Endothelial cell (in vitro differentiated cells): ENCODE data around the gene SIAH2. TPM values are rescaled to one million over a fixed set of nuclear protein-coding genes. Genes with fewer than 3 reads are reported as not detected.

ENCODE experiments used
- DNase-seq: peaks from one replicate; pipeline ENCODE4 v3.0.0; 2021; ENCODE audit warnings: low spot score
- H3K27ac Mint-ChIP-seq: one replicate; pipeline ENCODE4 v1.8.0; 2021; ENCODE audit warnings: mixed read lengths, inconsistent platforms; ENCODE audit not compliant: unreplicated experiment
- H3K27me3 Mint-ChIP-seq: one replicate; pipeline ENCODE4 v1.8.0; 2021; ENCODE audit warnings: mild to moderate bottlenecking, moderate library complexity, mixed read lengths, inconsistent platforms; ENCODE audit not compliant: unreplicated experiment
- H3K36me3 Mint-ChIP-seq: one replicate; pipeline ENCODE4 v1.8.0; 2021; ENCODE audit warnings: mild to moderate bottlenecking, low read depth, mixed read lengths, inconsistent platforms; ENCODE audit not compliant: unreplicated experiment
- H3K4me1 Mint-ChIP-seq: one replicate; pipeline ENCODE4 v1.8.0; 2021; ENCODE audit warnings: mild to moderate bottlenecking, mixed read lengths, inconsistent platforms; ENCODE audit not compliant: unreplicated experiment
- H3K4me3 Mint-ChIP-seq: one replicate; pipeline ENCODE4 v1.8.0; 2021; ENCODE audit warnings: mild to moderate bottlenecking, mixed read lengths, inconsistent platforms; ENCODE audit not compliant: unreplicated experiment
- H3K9me3 Mint-ChIP-seq: one replicate; pipeline ENCODE4 v1.8.0; 2021; ENCODE audit warnings: mixed read lengths, inconsistent platforms; ENCODE audit not compliant: unreplicated experiment
- total RNA-seq: library from RNA; stranded (reverse); fragmentation: NEBNext Ultra II Directional; extraction: Animal tissue kit (Norgen Biotek cat#: 25700); gene quantifications from one replicate; pipeline ENCODE4 v1.2.1, GENCODE V29; 2021; ENCODE audit not compliant: unreplicated experiment
- TF ChIP-seq, protein P1 (sequence below): fragments of 200-600 bp; sonication (generic); IDR thresholded peaks from one replicate; pipeline ENCODE4 v1.5.0; 2021; ENCODE audit warnings: antibody characterized with exemption; ENCODE audit not compliant: unreplicated experiment

SIAH2 gene
- total RNA-seq, 1 donor from 2014 or later, result 13.2 TPM

DNA sequence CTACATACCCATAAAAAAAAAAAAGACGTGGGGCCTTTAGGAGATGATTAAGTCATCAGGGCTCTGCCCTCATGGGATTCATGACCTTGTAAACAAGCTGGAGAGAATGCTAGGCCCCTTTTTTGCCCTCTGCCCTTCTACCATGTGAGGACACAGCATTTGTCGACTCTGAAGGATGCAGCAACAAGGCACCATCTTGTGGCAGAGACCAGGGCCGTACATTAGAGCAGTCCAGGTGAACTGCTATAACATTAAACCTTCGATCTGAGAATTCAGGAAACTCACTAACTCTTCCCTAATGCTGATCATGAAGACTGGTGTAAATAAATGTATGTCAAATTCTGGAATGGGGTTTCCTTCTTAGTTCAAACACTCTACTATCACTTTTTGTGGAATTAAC, 30.7 kb upstream of the SIAH2 start:
- Mint-ChIP-seq H3K27ac (no peak overlapping the region), H3K9me3 (no peaks in the 10 kb centered on the region), H3K27me3 (peaks cover 4% of the 10 kb centered on the region), H3K4me1 (peaks cover 11% of the 10 kb centered on the region), H3K36me3 (no peaks in the 10 kb centered on the region), H3K4me3 (no peak overlapping the region)
- DNase-seq, result no peak
- TF ChIP-seq, protein P1, sequence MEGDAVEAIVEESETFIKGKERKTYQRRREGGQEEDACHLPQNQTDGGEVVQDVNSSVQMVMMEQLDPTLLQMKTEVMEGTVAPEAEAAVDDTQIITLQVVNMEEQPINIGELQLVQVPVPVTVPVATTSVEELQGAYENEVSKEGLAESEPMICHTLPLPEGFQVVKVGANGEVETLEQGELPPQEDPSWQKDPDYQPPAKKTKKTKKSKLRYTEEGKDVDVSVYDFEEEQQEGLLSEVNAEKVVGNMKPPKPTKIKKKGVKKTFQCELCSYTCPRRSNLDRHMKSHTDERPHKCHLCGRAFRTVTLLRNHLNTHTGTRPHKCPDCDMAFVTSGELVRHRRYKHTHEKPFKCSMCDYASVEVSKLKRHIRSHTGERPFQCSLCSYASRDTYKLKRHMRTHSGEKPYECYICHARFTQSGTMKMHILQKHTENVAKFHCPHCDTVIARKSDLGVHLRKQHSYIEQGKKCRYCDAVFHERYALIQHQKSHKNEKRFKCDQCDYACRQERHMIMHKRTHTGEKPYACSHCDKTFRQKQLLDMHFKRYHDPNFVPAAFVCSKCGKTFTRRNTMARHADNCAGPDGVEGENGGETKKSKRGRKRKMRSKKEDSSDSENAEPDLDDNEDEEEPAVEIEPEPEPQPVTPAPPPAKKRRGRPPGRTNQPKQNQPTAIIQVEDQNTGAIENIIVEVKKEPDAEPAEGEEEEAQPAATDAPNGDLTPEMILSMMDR, result no peak

DNA sequence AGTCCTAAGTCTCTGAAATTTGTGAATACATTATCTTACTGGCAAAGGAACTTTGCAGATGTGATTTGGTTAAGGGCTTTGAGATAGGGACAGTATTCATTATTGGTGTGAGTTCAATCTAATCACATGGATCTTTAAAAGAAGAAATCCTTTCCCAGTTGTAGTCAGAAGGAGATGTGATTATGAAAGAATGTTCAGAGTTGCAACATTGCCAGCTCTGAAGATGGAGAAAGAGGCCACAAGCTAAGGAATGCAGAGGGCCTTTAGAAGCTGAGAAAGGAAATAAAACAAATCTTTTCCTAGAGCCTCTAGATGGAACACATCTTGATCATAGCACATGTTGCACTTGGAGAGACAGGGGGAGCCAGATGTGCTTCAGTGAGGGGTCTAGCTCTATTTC, 27.7 kb upstream of the SIAH2 start:
- TF ChIP-seq, protein P1, result no peak
- H3K4me3 Mint-ChIP-seq, result no peak overlapping the region
- H3K27ac Mint-ChIP-seq, result no peak overlapping the region
- peaks cover 6% of the 10 kb centered on the region for H3K4me1 Mint-ChIP-seq
- no peaks in the 10 kb centered on the region for H3K9me3 Mint-ChIP-seq
- H3K36me3 Mint-ChIP-seq, result no peaks in the 10 kb centered on the region
- no peak for DNase-seq
- peaks cover 3% of the 10 kb centered on the region for H3K27me3 Mint-ChIP-seq

DNA sequence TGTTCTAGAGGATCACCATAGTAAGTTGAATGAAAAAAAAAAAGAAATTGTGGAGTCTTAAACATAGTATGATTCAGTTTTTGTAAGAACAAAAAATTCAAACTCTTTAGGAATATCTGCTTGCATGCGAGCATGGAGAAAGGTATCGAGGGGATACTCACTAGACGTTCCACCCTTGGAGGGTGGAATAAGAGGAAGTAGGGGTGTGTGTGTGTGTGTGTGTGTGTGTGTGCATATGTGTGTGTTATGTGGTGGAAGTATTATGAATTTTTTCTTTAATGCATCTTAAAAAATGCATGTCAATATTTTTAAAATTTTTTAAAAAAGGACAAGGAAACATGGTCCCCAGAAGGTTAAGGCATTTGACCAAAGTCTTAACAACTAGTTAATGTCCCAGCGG, 26.5 kb upstream of the SIAH2 start:
- H3K4me3 Mint-ChIP-seq, result no peak overlapping the region
- TF ChIP-seq, protein P1, result no peak
- no peaks in the 10 kb centered on the region for H3K36me3 Mint-ChIP-seq
- H3K4me1 Mint-ChIP-seq, result peaks cover 9% of the 10 kb centered on the region
- H3K9me3 Mint-ChIP-seq, result no peaks in the 10 kb centered on the region
- no peak for DNase-seq
- no peak overlapping the region for H3K27ac Mint-ChIP-seq
- H3K27me3 Mint-ChIP-seq, result peaks cover 1% of the 10 kb centered on the region

DNA sequence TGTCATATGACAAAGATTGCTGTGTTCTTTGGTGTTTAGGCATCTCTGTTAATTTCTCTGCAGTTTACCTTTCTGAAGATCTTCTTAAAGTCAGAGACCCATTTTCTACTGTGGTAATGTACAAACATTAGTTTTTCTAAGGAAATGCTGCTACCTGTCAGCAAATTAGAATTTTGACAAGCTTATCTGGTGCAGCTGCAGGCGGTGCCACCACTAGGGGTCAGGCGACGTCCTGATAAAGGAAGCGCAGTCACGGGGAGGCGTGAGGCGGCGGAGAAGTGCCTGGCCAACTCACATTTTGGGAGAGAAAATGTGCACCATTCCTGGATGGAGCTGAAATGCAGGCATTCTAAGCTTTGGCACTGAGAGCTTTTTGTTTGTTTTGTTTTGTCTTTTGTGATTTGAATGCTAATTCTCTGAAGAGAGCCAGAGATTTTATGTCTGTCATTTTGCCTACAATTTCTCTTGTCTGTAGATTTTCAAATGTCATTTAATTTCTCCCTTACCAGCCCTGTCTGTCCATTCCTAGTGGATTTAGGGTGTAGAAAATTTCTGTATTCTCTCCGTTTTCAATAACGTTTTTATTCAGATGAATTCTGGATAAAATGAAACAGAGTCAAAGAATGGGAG, 24.9 kb upstream of the SIAH2 start:
- H3K27me3 Mint-ChIP-seq, result peaks cover 2% of the 10 kb centered on the region
- no peak overlapping the region for H3K27ac Mint-ChIP-seq
- no peak overlapping the region for H3K4me3 Mint-ChIP-seq
- H3K9me3 Mint-ChIP-seq, result no peaks in the 10 kb centered on the region
- peaks cover 10% of the 10 kb centered on the region for H3K4me1 Mint-ChIP-seq
- no peaks in the 10 kb centered on the region for H3K36me3 Mint-ChIP-seq
- TF ChIP-seq, protein P1, result peak; percentile 91
- peak; percentile 88 for DNase-seq

DNA sequence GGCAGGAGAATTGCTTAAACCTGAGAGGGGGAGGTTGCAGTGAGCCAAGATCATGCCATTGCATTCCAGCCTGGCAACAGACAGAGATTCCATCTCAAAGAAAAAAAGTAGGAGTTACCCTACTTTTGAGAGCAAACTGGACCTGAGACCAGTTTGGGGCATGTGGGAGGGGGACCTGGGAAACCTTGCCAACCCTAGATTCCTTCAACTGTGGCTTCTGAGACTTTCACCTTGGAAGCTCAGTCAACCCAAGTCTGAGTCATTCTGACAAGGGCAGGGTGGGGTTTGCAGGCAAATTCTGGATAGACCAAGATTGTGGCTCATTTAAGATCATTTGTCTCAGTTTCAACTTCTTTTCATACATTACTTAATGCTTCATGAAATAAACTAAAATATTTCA, 23.8 kb upstream of the SIAH2 start:
- no peaks in the 10 kb centered on the region for H3K36me3 Mint-ChIP-seq
- peaks cover 10% of the 10 kb centered on the region for H3K4me1 Mint-ChIP-seq
- no peak overlapping the region for H3K4me3 Mint-ChIP-seq
- no peaks in the 10 kb centered on the region for H3K9me3 Mint-ChIP-seq
- H3K27me3 Mint-ChIP-seq, result peaks cover 5% of the 10 kb centered on the region
- H3K27ac Mint-ChIP-seq, result no peak overlapping the region
- DNase-seq, result no peak
- TF ChIP-seq, protein P1, result no peak
